MM.1S (cell line): ENCODE results near the gene TCF7.

Experiments
- DNase-seq: peaks from one replicate; pipeline ENCODE4 v3.0.0-alpha.2; 2015
- H2AFZ ChIP-seq: fragments of 300-600 bp; sonication (generic); 2 replicates; pipeline ENCODE4 v1.6.0; 2016; ENCODE audit warnings: antibody characterized with exemption, low read length
- H3F3A ChIP-seq: fragments of 300-600 bp; sonication (generic); 2 replicates; pipeline ENCODE4 v1.6.1; 2016; ENCODE audit warnings: mild to moderate bottlenecking, antibody characterized with exemption, low read length, moderate library complexity, mixed read lengths; ENCODE audit not compliant: insufficient read depth
- H3K27ac ChIP-seq: fragments of 300-600 bp; sonication (generic); 2 replicates; pipeline ENCODE4 v1.5.1; 2016; ENCODE audit warnings: mild to moderate bottlenecking, low read length
- H3K27me3 ChIP-seq: fragments of 300-600 bp; sonication (generic); replicated peaks from 2 replicates; pipeline ENCODE4 v1.6.0; 2016; ENCODE audit warnings: low read length; ENCODE audit not compliant: insufficient read depth
- H3K36me3 ChIP-seq: fragments of 300-600 bp; sonication (generic); replicated peaks from 2 replicates; pipeline ENCODE4 v1.6.1; 2016; ENCODE audit warnings: mild to moderate bottlenecking, low read length, mixed read lengths; ENCODE audit not compliant: insufficient read depth
- H3K4me1 ChIP-seq: fragments of 300-600 bp; sonication (generic); 2 replicates; pipeline ENCODE4 v1.6.1; 2016; ENCODE audit warnings: low read length, mixed read lengths
- H3K4me2 ChIP-seq: fragments of 300-600 bp; sonication (generic); 2 replicates; pipeline ENCODE4 v1.6.0; 2016; ENCODE audit warnings: low read depth, low read length
- H3K4me3 ChIP-seq: fragments of 300-600 bp; sonication (generic); 2 replicates; pipeline ENCODE4 v1.5.1; 2016; ENCODE audit warnings: low read length, mixed read lengths
- H3K79me2 ChIP-seq: fragments of 300-600 bp; sonication (generic); 2 replicates; pipeline ENCODE4 v1.6.1; 2016; ENCODE audit warnings: mixed run types, low read length, mixed read lengths
- H3K9ac ChIP-seq: fragments of 300-600 bp; sonication (generic); 2 replicates; pipeline ENCODE4 v1.6.1; 2016; ENCODE audit warnings: low read length, mixed read lengths
- H3K9me2 ChIP-seq: fragments of 300-600 bp; sonication (generic); replicated peaks from 2 replicates; pipeline ENCODE4 v1.6.1; 2016; ENCODE audit warnings: mild to moderate bottlenecking, low read length, mixed read lengths; ENCODE audit not compliant: insufficient read depth
- H3K9me3 ChIP-seq: fragments of 300-600 bp; sonication (generic); replicated peaks from 2 replicates; pipeline ENCODE4 v1.6.1; 2016; ENCODE audit warnings: mild to moderate bottlenecking, low read length, mixed read lengths; ENCODE audit not compliant: insufficient read depth
- H4K20me1 ChIP-seq: fragments of 300-600 bp; sonication (generic); 2 replicates; pipeline ENCODE4 v1.6.1; 2016; ENCODE audit warnings: mild to moderate bottlenecking, low read length, moderate library complexity, mixed read lengths; ENCODE audit not compliant: insufficient read depth
- CTCF ChIP-seq: fragments of 300-600 bp; sonication (generic); IDR thresholded peaks from 2 replicates; pipeline ENCODE4 v1.5.1; 2016; ENCODE audit warnings: antibody characterized with exemption, low read length, mixed read lengths
- EZH2 ChIP-seq: fragments of 300-600 bp; sonication (generic); optimal IDR thresholded peaks from 2 replicates; pipeline ENCODE3; 2017; ENCODE audit warnings: low read depth, mild to moderate bottlenecking, antibody characterized with exemption, low read length, mixed read lengths
- EZH2phosphoT487 ChIP-seq: fragments of 300-600 bp; sonication (generic); IDR thresholded peaks from 2 replicates; pipeline ENCODE4 v1.6.1; 2018; ENCODE audit warnings: antibody characterized with exemption, low read length

TCF7 gene

DNA sequence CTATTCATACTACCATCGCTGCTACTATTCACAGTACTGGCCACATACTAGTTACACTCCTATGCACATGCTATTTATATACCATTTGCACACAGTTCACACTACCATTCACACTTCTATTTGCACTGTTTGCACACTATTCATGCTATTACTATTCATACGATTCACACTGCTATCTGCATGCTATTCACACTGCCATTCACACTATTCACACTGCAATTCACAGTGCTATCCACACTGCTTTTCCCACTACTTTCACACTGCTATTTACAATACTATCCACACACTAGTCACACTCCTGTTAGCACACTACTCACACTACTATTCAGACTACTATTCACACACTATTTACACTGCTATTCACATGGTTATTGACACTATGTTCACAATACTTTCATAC is 39.4 kb upstream of the TCF7 start:
- Histone ChIP-seq H4K20me1 (no peaks in the 10 kb centered on the region), H3K9me3 (no peaks in the 10 kb centered on the region), H3K79me2 (no peaks in the 10 kb centered on the region), H3K4me2 (no peak overlapping the region), H3K9me2 (no peaks in the 10 kb centered on the region), H3F3A (no peaks in the 10 kb centered on the region), H3K4me1 (no peaks in the 10 kb centered on the region), H3K27ac (no peak overlapping the region), H2AFZ (no peak overlapping the region), H3K27me3 (no peaks in the 10 kb centered on the region), H3K9ac (no peak overlapping the region), H3K36me3 (no peaks in the 10 kb centered on the region), H3K4me3 (no peak overlapping the region)
- no peak for DNase-seq
- no peak for TF ChIP-seq EZH2phosphoT487
- no peak for TF ChIP-seq CTCF
- TF ChIP-seq EZH2 = no peak

DNA sequence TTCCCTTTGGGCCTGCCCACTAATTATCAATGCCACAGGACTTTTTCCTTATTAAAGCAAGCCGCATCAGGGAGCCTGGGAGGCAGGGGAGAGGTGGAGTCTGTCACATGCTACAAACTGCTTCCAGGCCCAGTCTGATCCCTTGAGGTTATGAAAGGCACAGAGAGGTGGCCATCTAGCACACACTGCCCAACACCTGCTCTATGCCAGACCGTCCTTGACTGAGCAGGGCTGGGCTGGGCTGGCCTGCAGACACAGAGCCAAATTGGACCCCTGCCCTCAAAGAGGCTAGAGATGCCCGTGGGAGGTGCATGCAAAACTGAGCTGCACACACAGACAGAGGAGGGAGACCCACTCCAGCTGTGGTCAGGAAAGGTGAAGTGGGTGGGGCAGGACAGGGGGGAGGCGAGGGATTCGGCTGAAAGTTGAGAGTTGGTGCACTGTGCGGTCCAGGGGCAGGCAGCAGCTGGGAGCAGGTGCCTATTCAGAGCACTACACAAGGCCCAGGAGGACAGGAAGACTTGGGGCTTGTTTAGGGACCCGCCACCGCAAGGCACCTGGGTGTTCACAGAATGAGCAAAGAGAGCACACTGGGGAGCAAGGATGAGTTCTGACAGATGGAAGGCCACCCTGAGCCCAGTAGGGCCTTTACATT is 36.4 kb upstream of the TCF7 start:
- H3K9me3 ChIP-seq = no peaks in the 10 kb centered on the region
- no peak overlapping the region for H3K4me3 ChIP-seq
- H3K27me3 ChIP-seq = no peaks in the 10 kb centered on the region
- no peak overlapping the region for H3K9ac ChIP-seq
- H4K20me1 ChIP-seq = no peaks in the 10 kb centered on the region
- no peaks in the 10 kb centered on the region for H3K79me2 ChIP-seq
- DNase-seq = no peak
- no peak overlapping the region for H3K27ac ChIP-seq
- H3K4me2 ChIP-seq = no peak overlapping the region
- no peak for TF ChIP-seq EZH2phosphoT487
- H3K36me3 ChIP-seq = no peaks in the 10 kb centered on the region
- no peaks in the 10 kb centered on the region for H3K9me2 ChIP-seq
- no peaks in the 10 kb centered on the region for H3F3A ChIP-seq
- no peak overlapping the region for H2AFZ ChIP-seq
- no peaks in the 10 kb centered on the region for H3K4me1 ChIP-seq

GRCh38 chr5:134079748-134080581 is 34.5 kb upstream of the TCF7 start:
- Histone ChIP-seq H3F3A (no peaks in the 10 kb centered on the region), H4K20me1 (no peaks in the 10 kb centered on the region), H3K4me1 (no peaks in the 10 kb centered on the region), H3K79me2 (no peaks in the 10 kb centered on the region), H2AFZ (no peak overlapping the region), H3K9me3 (no peaks in the 10 kb centered on the region), H3K27ac (no peak overlapping the region), H3K4me2 (no peak overlapping the region), H3K9ac (no peak overlapping the region), H3K36me3 (no peaks in the 10 kb centered on the region), H3K9me2 (no peaks in the 10 kb centered on the region), H3K4me3 (no peak overlapping the region), H3K27me3 (no peaks in the 10 kb centered on the region)
- TF ChIP-seq EZH2phosphoT487 = no peak
- no peak for TF ChIP-seq CTCF
- no peak for TF ChIP-seq EZH2
- DNase-seq = no peak
